ENCODE data around the gene ETV2. TPM values are rescaled to one million over a fixed set of nuclear protein-coding genes. Genes with fewer than 3 reads are reported as not detected.

Gene ETV2
- total and polyA plus RNA-seq, 2 donors (not counting 3 experiments of a cell fraction or from before 2014, with no cell fraction given): 1.0 to 1.5 TPM

DNA sequence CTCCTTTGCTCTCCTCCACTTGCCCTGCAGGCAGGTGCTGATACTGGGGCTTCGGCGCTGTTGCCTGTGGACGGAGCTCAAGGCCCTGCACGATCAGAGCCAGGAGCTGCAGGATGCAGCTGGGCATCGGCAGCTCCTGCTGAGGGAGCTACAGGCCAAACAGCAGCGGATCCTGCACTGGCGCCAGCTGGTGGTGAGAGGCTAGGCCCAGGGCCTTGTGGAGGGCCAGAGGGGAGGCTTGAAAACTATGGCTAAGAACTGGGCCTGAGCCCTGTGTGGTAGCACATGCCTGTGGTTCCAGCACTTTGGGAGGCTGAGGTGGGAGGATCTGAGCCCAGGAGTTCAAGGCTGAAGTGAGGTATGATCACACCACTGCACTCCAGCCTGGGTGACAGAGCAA lies 22.7 kb upstream of the ETV2 start:
- no peaks in the 10 kb centered on the region for H4K20me1 ChIP-seq (replicated peaks; ENCODE audit: control insufficient read depth, extremely low read depth, insufficient read depth, low read length)
- no peak overlapping the region for H3K9ac ChIP-seq (replicated peaks; ENCODE audit: extremely low read depth, insufficient read depth, low read length)
- no peaks in the 10 kb centered on the region for H3K27me3 ChIP-seq (ENCODE audit: control insufficient read depth in 2 of 2, insufficient read depth in 2 of 2, low read length in 2 of 2)
- TF ChIP-seq JUN (IDR thresholded peaks at IDR 0.05; ENCODE audit: borderline replicate concordance, insufficient read depth, insufficient read length, low read depth) (no peak), EZH2 (IDR thresholded peaks at IDR 0.05; ENCODE audit: borderline replicate concordance, low read depth, low read length, severe bottlenecking) (no peak), POLR2AphosphoS5 (IDR thresholded peaks at IDR 0.05; ENCODE audit: insufficient read depth, low read depth, low read length) (no peak), MYC (IDR thresholded peaks at IDR 0.05; ENCODE audit: low read depth, low read length) (no peak), POLR2A (IDR thresholded peaks at IDR 0.05; ENCODE audit: low read depth, low read length) (no peak), FOS (IDR thresholded peaks at IDR 0.05; ENCODE audit: borderline replicate concordance, insufficient read depth, low read length) (no peak), GATA2 (IDR thresholded peaks at IDR 0.05; ENCODE audit: insufficient read depth, insufficient read length, low read depth, low read length) (no peak)
- TF ChIP-seq, protein P1, sequence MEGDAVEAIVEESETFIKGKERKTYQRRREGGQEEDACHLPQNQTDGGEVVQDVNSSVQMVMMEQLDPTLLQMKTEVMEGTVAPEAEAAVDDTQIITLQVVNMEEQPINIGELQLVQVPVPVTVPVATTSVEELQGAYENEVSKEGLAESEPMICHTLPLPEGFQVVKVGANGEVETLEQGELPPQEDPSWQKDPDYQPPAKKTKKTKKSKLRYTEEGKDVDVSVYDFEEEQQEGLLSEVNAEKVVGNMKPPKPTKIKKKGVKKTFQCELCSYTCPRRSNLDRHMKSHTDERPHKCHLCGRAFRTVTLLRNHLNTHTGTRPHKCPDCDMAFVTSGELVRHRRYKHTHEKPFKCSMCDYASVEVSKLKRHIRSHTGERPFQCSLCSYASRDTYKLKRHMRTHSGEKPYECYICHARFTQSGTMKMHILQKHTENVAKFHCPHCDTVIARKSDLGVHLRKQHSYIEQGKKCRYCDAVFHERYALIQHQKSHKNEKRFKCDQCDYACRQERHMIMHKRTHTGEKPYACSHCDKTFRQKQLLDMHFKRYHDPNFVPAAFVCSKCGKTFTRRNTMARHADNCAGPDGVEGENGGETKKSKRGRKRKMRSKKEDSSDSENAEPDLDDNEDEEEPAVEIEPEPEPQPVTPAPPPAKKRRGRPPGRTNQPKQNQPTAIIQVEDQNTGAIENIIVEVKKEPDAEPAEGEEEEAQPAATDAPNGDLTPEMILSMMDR (IDR thresholded peaks at IDR 0.05; ENCODE audit: extremely low read depth in 1 of 2, insufficient read depth in 1 of 2, low read depth in 1 of 2, low read length in 2 of 2): no peak
- TF ChIP-seq, protein P2, sequence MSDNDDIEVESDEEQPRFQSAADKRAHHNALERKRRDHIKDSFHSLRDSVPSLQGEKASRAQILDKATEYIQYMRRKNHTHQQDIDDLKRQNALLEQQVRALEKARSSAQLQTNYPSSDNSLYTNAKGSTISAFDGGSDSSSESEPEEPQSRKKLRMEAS (IDR thresholded peaks at IDR 0.05; ENCODE audit: insufficient read depth, insufficient read length): no peak
- H3K9me1 ChIP-seq (replicated peaks; ENCODE audit: control insufficient read depth, extremely low read depth, insufficient read depth, low read length): no peaks in the 10 kb centered on the region
- no peak for FAIRE-seq
- dilution Hi-C loops (cut with MboI; ENCODE audit: extremely low pct_ligation_motif_present, low sequenced_read_pairs) (no loop called here), intact Hi-C loops (cut with micrococcal nuclease) (no loop called here)
- H3K4me1 ChIP-seq (ENCODE audit: control insufficient read depth, extremely low read depth, insufficient read depth, low read length): no peaks in the 10 kb centered on the region
- H2AFZ ChIP-seq (ENCODE audit: low read depth, low read length): no peak overlapping the region
- POLR2A ChIA-PET: no interaction called here
- no TSS peak for BruUV-seq (replicated peaks)
- no peak overlapping the region for H3K27ac ChIP-seq (ENCODE audit: insufficient read depth, low read depth, low read length)
- no peak overlapping the region for H3K4me2 ChIP-seq (ENCODE audit: insufficient read depth, low read length)
- H3K79me2 ChIP-seq (ENCODE audit: control insufficient read depth, insufficient read depth, low read length): no peaks in the 10 kb centered on the region
- H3K4me3 ChIP-seq (replicated peaks in 1 of 3; ENCODE audit: insufficient read depth in 1 of 3, low read depth in 1 of 3, low read length in 3 of 3): no peak overlapping the region
- CTCF ChIA-PET: no interaction called here
- H3K36me3 ChIP-seq (ENCODE audit: control insufficient read depth in 2 of 2, extremely low read depth in 1 of 2, insufficient read depth in 2 of 2, low read length in 2 of 2): peaks cover 0 to 6% of the 10 kb centered on the region in 2 experiments
- DNase-seq (ENCODE audit: low read depth, low spot score): no peak
- H3K9me3 ChIP-seq (replicated peaks; ENCODE audit: control insufficient read depth, insufficient read depth, low read length): no peaks in the 10 kb centered on the region
